Neural crest cell (in vitro differentiated cells): ENCODE data around the gene LRSAM1. TPM values are rescaled to one million over a fixed set of nuclear protein-coding genes. Genes with fewer than 3 reads are reported as not detected.

ENCODE experiments used
- DNase-seq: peaks from one replicate; pipeline ENCODE4 v3.0.0; 2021; ENCODE audit warnings: low read depth, mixed read lengths, low spot score
- H3K27ac Mint-ChIP-seq: one replicate; pipeline ENCODE4 v1.8.0; 2021; ENCODE audit warnings: mild to moderate bottlenecking, mixed read lengths; ENCODE audit not compliant: unreplicated experiment
- H3K27me3 Mint-ChIP-seq: 2 replicates; pipeline ENCODE4 v1.8.0; 2021; ENCODE audit warnings: low read depth, mild to moderate bottlenecking, mixed read lengths
- H3K36me3 Mint-ChIP-seq: 2 replicates; pipeline ENCODE4 v1.8.0; 2021; ENCODE audit warnings: low read depth, mild to moderate bottlenecking, mixed read lengths
- H3K4me1 Mint-ChIP-seq: 2 replicates; pipeline ENCODE4 v1.8.0; 2021; ENCODE audit warnings: mixed read lengths
- H3K4me3 Mint-ChIP-seq: one replicate; pipeline ENCODE4 v1.8.0; 2021; ENCODE audit warnings: mild to moderate bottlenecking, mixed read lengths
- H3K9me3 Mint-ChIP-seq: 2 replicates; pipeline ENCODE4 v1.8.0; 2021; ENCODE audit warnings: mixed read lengths
- total RNA-seq: library from RNA; stranded (reverse); gene quantifications from 2 replicates; pipeline ENCODE4 v1.2.1, GENCODE V29; 2021
- TF ChIP-seq, protein P1 (sequence below): fragments of 200-600 bp; sonication (generic); conservative IDR thresholded peaks from 2 replicates; pipeline ENCODE4 v1.5.0; 2021; ENCODE audit warnings: antibody characterized with exemption, mild to moderate bottlenecking

LRSAM1 gene
- total RNA-seq, 1 donor from 2014 or later = 17.3 TPM

DNA sequence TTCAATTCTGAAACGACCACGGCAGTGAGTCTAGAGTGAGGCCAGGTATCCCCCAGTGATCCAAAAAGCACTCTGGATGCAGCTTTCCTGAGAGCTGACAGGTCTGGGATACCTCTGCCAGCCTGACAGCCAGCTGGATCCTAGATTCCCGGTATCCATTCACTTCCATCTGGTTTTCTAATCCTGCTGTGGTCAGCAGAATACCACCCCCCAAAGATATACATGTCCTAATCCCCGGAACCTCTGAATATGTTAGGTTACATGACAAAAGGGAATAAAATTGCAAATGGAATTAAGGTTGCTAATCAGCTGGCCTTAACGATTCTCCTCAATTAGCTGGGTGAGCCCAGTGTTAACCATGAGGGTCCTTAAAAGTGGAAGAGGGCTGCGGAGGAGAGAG lies 28.5 kb upstream of the LRSAM1 start:
- Mint-ChIP-seq H3K9me3 (no peaks in the 10 kb centered on the region), H3K4me3 (peak overlapping the region; percentile 94), H3K27me3 (no peaks in the 10 kb centered on the region), H3K36me3 (peaks cover 4% of the 10 kb centered on the region), H3K4me1 (peaks cover 46% of the 10 kb centered on the region), H3K27ac (peak overlapping the region; percentile 99)
- TF ChIP-seq, protein P1, sequence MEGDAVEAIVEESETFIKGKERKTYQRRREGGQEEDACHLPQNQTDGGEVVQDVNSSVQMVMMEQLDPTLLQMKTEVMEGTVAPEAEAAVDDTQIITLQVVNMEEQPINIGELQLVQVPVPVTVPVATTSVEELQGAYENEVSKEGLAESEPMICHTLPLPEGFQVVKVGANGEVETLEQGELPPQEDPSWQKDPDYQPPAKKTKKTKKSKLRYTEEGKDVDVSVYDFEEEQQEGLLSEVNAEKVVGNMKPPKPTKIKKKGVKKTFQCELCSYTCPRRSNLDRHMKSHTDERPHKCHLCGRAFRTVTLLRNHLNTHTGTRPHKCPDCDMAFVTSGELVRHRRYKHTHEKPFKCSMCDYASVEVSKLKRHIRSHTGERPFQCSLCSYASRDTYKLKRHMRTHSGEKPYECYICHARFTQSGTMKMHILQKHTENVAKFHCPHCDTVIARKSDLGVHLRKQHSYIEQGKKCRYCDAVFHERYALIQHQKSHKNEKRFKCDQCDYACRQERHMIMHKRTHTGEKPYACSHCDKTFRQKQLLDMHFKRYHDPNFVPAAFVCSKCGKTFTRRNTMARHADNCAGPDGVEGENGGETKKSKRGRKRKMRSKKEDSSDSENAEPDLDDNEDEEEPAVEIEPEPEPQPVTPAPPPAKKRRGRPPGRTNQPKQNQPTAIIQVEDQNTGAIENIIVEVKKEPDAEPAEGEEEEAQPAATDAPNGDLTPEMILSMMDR = no peak
- no peak for DNase-seq

DNA sequence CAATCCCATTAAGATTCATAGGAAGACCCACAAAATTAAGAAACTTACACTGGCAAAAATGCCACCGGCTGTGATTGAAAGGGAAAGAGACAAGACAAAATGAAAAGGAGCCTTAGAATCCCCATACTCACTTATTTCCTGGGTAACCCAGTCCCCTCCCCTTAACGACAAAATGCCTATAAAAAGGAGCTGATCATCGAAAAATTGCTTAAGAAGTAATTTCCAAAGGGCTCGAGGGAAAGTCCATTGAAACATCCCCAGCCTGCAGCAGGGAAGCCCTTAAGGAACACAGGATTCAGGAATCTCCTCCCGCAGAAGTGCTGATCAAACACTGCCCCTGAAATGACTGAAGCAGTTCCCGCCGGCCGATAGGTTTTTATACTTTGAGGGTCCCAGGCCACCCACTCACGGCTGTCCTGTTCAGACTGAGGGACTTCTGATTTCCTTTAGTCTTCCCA lies 27.8 kb upstream of the LRSAM1 start:
- no peak for DNase-seq
- TF ChIP-seq, protein P1 = no peak
- H3K9me3 Mint-ChIP-seq = no peaks in the 10 kb centered on the region
- H3K27me3 Mint-ChIP-seq = no peaks in the 10 kb centered on the region
- H3K4me1 Mint-ChIP-seq = peaks cover 46% of the 10 kb centered on the region
- H3K4me3 Mint-ChIP-seq = peak overlapping the region; percentile 94
- peak overlapping the region; percentile 99 for H3K27ac Mint-ChIP-seq
- peaks cover 4% of the 10 kb centered on the region for H3K36me3 Mint-ChIP-seq

DNA sequence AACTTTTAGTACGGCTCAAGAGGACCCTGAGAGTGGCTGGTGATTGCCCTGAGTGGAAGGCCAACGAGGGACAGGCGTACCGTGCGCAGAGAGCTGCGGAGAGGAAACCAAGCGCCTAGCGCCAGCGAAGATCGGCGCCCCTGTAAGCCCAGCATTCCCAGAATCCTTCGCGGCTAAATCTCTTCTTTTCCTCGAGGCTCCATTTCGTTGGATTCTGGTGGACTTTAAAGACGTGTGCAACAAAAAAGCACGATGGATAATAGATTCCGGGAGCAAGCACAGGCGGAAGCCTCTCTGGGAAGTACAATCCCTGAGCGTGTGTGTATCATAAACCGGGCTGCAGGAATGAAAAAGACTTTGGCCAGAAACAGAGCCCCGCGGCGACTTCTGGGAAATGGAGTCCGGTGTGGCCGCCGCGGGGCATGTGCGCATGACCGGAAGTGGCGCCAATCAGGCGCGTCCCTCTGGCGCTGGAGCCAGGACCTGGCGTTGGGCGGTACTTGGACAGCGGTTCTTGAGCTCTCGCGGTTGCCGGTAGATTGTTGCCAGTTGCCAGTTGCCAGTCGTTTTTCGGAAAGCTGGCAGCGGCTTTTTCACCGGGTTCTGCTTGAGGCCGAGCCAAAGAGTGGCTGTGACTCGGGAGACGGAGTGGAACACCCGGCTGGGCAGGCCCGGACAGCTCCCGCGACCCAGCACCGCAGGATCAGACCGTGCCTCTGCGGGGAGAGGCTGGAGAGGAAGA lies 27.2 kb upstream of the LRSAM1 start, which contains the start of gene ZNF79:
Gene ZNF79 (plus strand): TSS at position 449 of the 742 bp plus-strand sequence. CDS start 406 bp downstream, outside the sequence.
- Mint-ChIP-seq H3K9me3 (no peaks in the 10 kb centered on the region), H3K27ac (peak within 1 kb of the TSS; percentile 99), H3K36me3 (peaks cover 4% of the 10 kb centered on the region), H3K4me1 (peaks cover 46% of the 10 kb centered on the region), H3K27me3 (no peaks in the 10 kb centered on the region), H3K4me3 (peak within 1 kb of the TSS; percentile 94)
- TF ChIP-seq, protein P1 = peak; percentile 11
- peak; percentile 91 for DNase-seq

DNA sequence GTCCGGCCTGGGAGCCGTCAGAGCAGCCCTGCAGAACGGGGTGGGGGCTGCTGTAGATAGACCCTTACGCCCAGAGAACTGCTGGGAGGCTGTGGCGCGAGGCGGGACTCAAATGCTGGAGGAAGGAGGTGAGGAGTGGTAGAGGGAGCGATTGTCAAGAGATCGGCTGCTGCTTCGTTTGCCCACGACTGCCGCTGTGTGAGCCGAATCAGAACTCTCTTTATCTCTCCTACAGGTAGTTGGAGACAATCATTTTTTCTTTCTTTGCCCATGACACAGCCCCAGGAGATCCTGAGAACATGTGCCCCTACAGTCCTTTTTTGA lies 26.7 kb upstream of the LRSAM1 start:
- H3K9me3 Mint-ChIP-seq = no peaks in the 10 kb centered on the region
- H3K36me3 Mint-ChIP-seq = peaks cover 4% of the 10 kb centered on the region
- DNase-seq = no peak
- no peaks in the 10 kb centered on the region for H3K27me3 Mint-ChIP-seq
- H3K27ac Mint-ChIP-seq = peak overlapping the region; percentile 99
- peaks cover 44% of the 10 kb centered on the region for H3K4me1 Mint-ChIP-seq
- TF ChIP-seq, protein P1 = no peak
- peak overlapping the region; percentile 94 for H3K4me3 Mint-ChIP-seq

DNA sequence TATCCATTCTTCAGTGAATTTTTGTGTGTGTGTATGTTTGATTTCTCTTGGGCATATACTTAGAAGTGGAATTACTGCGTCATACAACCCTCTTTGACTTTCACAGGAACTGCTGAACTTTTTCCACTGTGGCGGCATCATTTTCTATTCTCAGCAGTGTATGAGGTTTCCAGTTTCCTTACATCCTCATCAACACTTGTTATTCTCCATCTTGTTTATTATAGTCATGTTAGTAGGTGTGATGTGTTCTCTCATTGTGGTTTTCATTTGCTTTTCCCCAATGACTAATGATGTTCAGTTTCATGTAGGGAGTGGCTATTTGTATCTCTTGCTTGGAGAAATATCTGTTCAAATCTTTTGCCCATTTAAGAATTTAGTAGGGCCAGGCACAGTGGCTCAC lies 24.6 kb upstream of the LRSAM1 start:
- H3K4me1 Mint-ChIP-seq = peaks cover 43% of the 10 kb centered on the region

More for the DNA sequence above, 24.6 kb upstream of the LRSAM1 start:
- TF ChIP-seq, protein P1 = no peak
- Mint-ChIP-seq H3K36me3 (peaks cover 14% of the 10 kb centered on the region), H3K4me3 (peak overlapping the region; percentile 94), H3K27ac (no peak overlapping the region), H3K27me3 (no peaks in the 10 kb centered on the region), H3K9me3 (no peaks in the 10 kb centered on the region)
- DNase-seq = no peak
